Measurements from ENCODE around the gene SH3PXD2B. TPM values are rescaled to one million over a fixed set of nuclear protein-coding genes. Genes with fewer than 3 reads are reported as not detected.
A peak's percentile ranks its signal among the peaks of the same experiment; 100 is the strongest.

SH3PXD2B gene
- total RNA-seq, 1 donor from 2014 or later: 46.2 TPM

GRCh38 chr5:172498431-172499129, 44.3 kb upstream of the SH3PXD2B start:
- H3K27me3 ChIP-seq: no peaks in the 10 kb centered on the region
- no peaks in the 10 kb centered on the region for H3K36me3 ChIP-seq
- DNase-seq (peak; percentile 19), ATAC-seq (no peak)
- no peak overlapping the region for H3K4me3 ChIP-seq
- TF ChIP-seq CTCF (IDR thresholded peaks at IDR 0.05): no peak
- H3K4me1 ChIP-seq: peaks cover 8% of the 10 kb centered on the region
- no peak overlapping the region for H3K27ac ChIP-seq
- H3K9me3 ChIP-seq: no peaks in the 10 kb centered on the region
- intact Hi-C loops (cut with DNase I): no loop called here

- H3K27me3 ChIP-seq: no peaks in the 10 kb centered on the region
- ATAC-seq: no peak
- no peak overlapping the region for H3K4me3 ChIP-seq
- no peak for TF ChIP-seq CTCF (IDR thresholded peaks at IDR 0.05)
- peak; percentile 37 for DNase-seq
- H3K4me1 ChIP-seq: peaks cover 7% of the 10 kb centered on the region
- H3K36me3 ChIP-seq: no peaks in the 10 kb centered on the region
- H3K27ac ChIP-seq: peak overlapping the region; percentile 2
- intact Hi-C loops (cut with DNase I): no loop called here
- H3K9me3 ChIP-seq: no peaks in the 10 kb centered on the region
These were observed 43.4 kb upstream of the SH3PXD2B start for GRCh38 chr5:172497591-172498255.

GRCh38 chr5:172496671-172497371, 42.5 kb upstream of the SH3PXD2B start:
- peaks cover 7% of the 10 kb centered on the region for H3K4me1 ChIP-seq
- H3K36me3 ChIP-seq: no peaks in the 10 kb centered on the region
- no peak overlapping the region for H3K4me3 ChIP-seq
- no peak for TF ChIP-seq CTCF (IDR thresholded peaks at IDR 0.05)
- ATAC-seq: peak; percentile 57
- no peaks in the 10 kb centered on the region for H3K9me3 ChIP-seq
- no peak for DNase-seq
- no peaks in the 10 kb centered on the region for H3K27me3 ChIP-seq
- peak overlapping the region; percentile 36 for H3K27ac ChIP-seq
- intact Hi-C loops (cut with DNase I): no loop called here

GRCh38 chr5:172494630-172495505, 40.5 kb upstream of the SH3PXD2B start:
- intact Hi-C loops (cut with DNase I): no loop called here
- TF ChIP-seq CTCF (IDR thresholded peaks at IDR 0.05): no peak
- Histone ChIP-seq H3K27ac (no peak overlapping the region), H3K9me3 (no peaks in the 10 kb centered on the region), H3K4me1 (peaks cover 7% of the 10 kb centered on the region), H3K27me3 (no peaks in the 10 kb centered on the region), H3K36me3 (no peaks in the 10 kb centered on the region), H3K4me3 (no peak overlapping the region)
- DNase-seq (no peak), ATAC-seq (no peak)

- TF ChIP-seq CTCF (IDR thresholded peaks at IDR 0.05): no peak
- H3K36me3 ChIP-seq: no peaks in the 10 kb centered on the region
- no peaks in the 10 kb centered on the region for H3K9me3 ChIP-seq
- no peaks in the 10 kb centered on the region for H3K27me3 ChIP-seq
- H3K4me3 ChIP-seq: no peak overlapping the region
- peaks cover 7% of the 10 kb centered on the region for H3K4me1 ChIP-seq
- intact Hi-C loops (cut with DNase I): no loop called here
- DNase-seq (no peak), ATAC-seq (no peak)
- H3K27ac ChIP-seq: no peak overlapping the region
These were observed 39.6 kb upstream of the SH3PXD2B start for GRCh38 chr5:172493906-172494305.
